ENCODE measurements around the gene MBD6. TPM values are rescaled to one million over a fixed set of nuclear protein-coding genes. Genes with fewer than 3 reads are reported as not detected.

Gene MBD6, protein sequence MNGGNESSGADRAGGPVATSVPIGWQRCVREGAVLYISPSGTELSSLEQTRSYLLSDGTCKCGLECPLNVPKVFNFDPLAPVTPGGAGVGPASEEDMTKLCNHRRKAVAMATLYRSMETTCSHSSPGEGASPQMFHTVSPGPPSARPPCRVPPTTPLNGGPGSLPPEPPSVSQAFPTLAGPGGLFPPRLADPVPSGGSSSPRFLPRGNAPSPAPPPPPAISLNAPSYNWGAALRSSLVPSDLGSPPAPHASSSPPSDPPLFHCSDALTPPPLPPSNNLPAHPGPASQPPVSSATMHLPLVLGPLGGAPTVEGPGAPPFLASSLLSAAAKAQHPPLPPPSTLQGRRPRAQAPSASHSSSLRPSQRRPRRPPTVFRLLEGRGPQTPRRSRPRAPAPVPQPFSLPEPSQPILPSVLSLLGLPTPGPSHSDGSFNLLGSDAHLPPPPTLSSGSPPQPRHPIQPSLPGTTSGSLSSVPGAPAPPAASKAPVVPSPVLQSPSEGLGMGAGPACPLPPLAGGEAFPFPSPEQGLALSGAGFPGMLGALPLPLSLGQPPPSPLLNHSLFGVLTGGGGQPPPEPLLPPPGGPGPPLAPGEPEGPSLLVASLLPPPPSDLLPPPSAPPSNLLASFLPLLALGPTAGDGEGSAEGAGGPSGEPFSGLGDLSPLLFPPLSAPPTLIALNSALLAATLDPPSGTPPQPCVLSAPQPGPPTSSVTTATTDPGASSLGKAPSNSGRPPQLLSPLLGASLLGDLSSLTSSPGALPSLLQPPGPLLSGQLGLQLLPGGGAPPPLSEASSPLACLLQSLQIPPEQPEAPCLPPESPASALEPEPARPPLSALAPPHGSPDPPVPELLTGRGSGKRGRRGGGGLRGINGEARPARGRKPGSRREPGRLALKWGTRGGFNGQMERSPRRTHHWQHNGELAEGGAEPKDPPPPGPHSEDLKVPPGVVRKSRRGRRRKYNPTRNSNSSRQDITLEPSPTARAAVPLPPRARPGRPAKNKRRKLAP
- total RNA-seq (2021; fragmentation: NEBNext Ultra II Directional; extraction: Animal tissue kit (Norgen Biotek cat#: 25700)) (32.3 and 32.7 TPM in 2 replicates), polyA plus RNA-seq (2011; rRNA removed) (3.9 and 6.9 TPM in 2 replicates), polyA minus RNA-seq (2011; rRNA and poly(A)+ RNA removed) (7.2 and 9.6 TPM in 2 replicates)
- 3.0 TPM for polyA plus RNA-seq (2011; cell fraction: cytosol; rRNA removed)
- polyA plus RNA-seq (2011; cell fraction: nucleus; rRNA removed), result 38.7 TPM
- 24.6 to 39.6 TPM (median 28.7 TPM) in 4 replicates for polyA plus RNA-seq (2012, experiment 1 of 2)
- 13.7 TPM for polyA plus RNA-seq (2012, experiment 2 of 2)
- 15.7 TPM for polyA plus RNA-seq (2013, experiment 1 of 2)
- polyA plus RNA-seq (2013, experiment 2 of 2), result 14.7 TPM
- 3.5 TPM for polyA minus RNA-seq (2011; cell fraction: cytosol; rRNA and poly(A)+ RNA removed)
- polyA minus RNA-seq (2011; cell fraction: nucleus; rRNA and poly(A)+ RNA removed), result 20.6 TPM
- long read RNA-seq, experiment 1, partial matches to known transcripts, result 14 of 14 reads
- long read RNA-seq, experiment 1, other reads (novel, unspliced or antisense), result 0 of 14 reads
- long read RNA-seq, experiment 2, partial matches to known transcripts, result 0 of 1 reads
- long read RNA-seq, experiment 2, other reads (novel, unspliced or antisense), result 1 of 1 reads

- peaks cover 19% of the 10 kb centered on the region for H3K23me2 ChIP-seq (ENCODE audit: low read depth, low read length)
- H3K4me3 ChIP-seq (ENCODE audit: extremely low read depth in 1 of 4, insufficient read depth in 2 of 4, low read depth in 3 of 4, low read length in 4 of 4), result peak within 1 kb of the TSS; percentile 58 to 95 (median 83)
- no peak within 1 kb of the TSS for H3K14ac ChIP-seq (ENCODE audit: insufficient read length)
- peak within 1 kb of the TSS in 3 of 4 experiments; percentile 1 to 55 (median 48); a peak in 6 of 7 replicates for H3K9ac ChIP-seq (replicated peaks in 1 of 4; ENCODE audit: extremely low read depth in 1 of 4, low read depth in 3 of 4, low read length in 3 of 4)
- no peaks in the 10 kb centered on the region; the same call in 1 of the 2 replicates for H3K79me1 ChIP-seq (ENCODE audit: low read depth, low read length)
- H4K5ac ChIP-seq (ENCODE audit: insufficient read length, low read depth, low read length), result peak within 1 kb of the TSS; percentile 87
- H3K27me3 ChIP-seq (replicated peaks in 1 of 4; ENCODE audit: control insufficient read depth in 3 of 4, extremely low read depth in 1 of 4, insufficient read depth in 3 of 4, low read length in 3 of 4), result no peaks in the 10 kb centered on the region
- peak within 1 kb of the TSS; percentile 84 for H3K4ac ChIP-seq (replicated peaks; ENCODE audit: insufficient read length, low read depth, low read length)
- H2BK120ac ChIP-seq (replicated peaks; ENCODE audit: low read depth, low read length), result peak within 1 kb of the TSS; percentile 15
- WGBS, 2 experiments (ENCODE audit: extremely low coverage in 1 of 2, insufficient coverage in 1 of 2, insufficient read length in 1 of 2, insufficient replicate concordance in 2 of 2, low coverage in 1 of 2, low lambda C conversion rate in 2 of 2, missing lambda C conversion rate in 1 of 2), result 4% methylated on average over 28 of the region's 57 CpGs; no CpG with 5 or more reads in 1 of the 2 experiments
- peak within 1 kb of the TSS; percentile 25; the same call in 1 of the 2 replicates for H3K27ac ChIP-seq (ENCODE audit: low read depth, low read length)
- peaks cover 0 to 28% of the 10 kb centered on the region in 2 experiments; a peak in 2 of 4 replicates for H3K79me2 ChIP-seq (ENCODE audit: control insufficient read depth in 1 of 2, insufficient read depth in 2 of 2, low read length in 2 of 2)
- H4K91ac ChIP-seq (replicated peaks; ENCODE audit: insufficient read length, low read length), result no peak within 1 kb of the TSS
- CTCF ChIA-PET (ENCODE audit: partially characterized antibody), result interaction anchor here (1.0 kb wide), 1 partner anchor 10 kb away, joined by 3 read pairs; no protein-coding TSS in a partner anchor
- H2BK12ac ChIP-seq (ENCODE audit: low read depth, low read length), result peak within 1 kb of the TSS; percentile 7; the same call in 1 of the 2 replicates
- H3K4me2 ChIP-seq (ENCODE audit: insufficient read depth in 1 of 2, low read depth in 2 of 2, low read length in 2 of 2), result peak within 1 kb of the TSS; percentile 81 to 91
- peaks cover 8 to 24% (median 14%) of the 10 kb centered on the region in 4 experiments for H3K4me1 ChIP-seq (replicated peaks in 1 of 4; ENCODE audit: control insufficient read depth in 3 of 4, insufficient read depth in 4 of 4, low read length in 3 of 4)
- peaks cover 6 to 30% (median 7%) of the 10 kb centered on the region in 4 experiments for H3K36me3 ChIP-seq (ENCODE audit: control insufficient read depth in 2 of 4, insufficient read depth in 4 of 4, low read length in 3 of 4)
- H2AK5ac ChIP-seq (ENCODE audit: low read depth, low read length), result 0 out of 2 replicates have a peak within 1 kb of the TSS, but pooled peaks have one; percentile 2
- no peak for FAIRE-seq
- H2BK20ac ChIP-seq (ENCODE audit: low read length), result no peak within 1 kb of the TSS
- peaks cover 7 to 19% of the 10 kb centered on the region in 2 experiments for H4K20me1 ChIP-seq (replicated peaks in 1 of 2; ENCODE audit: control insufficient read depth in 1 of 2, insufficient read depth in 2 of 2, low read length in 2 of 2)
- H2AFZ ChIP-seq (ENCODE audit: low read length), result no peak within 1 kb of the TSS
- H4K8ac ChIP-seq (ENCODE audit: extremely low read depth, insufficient read depth, low read length), result peak within 1 kb of the TSS; percentile 7; the same call in 1 of the 2 replicates
- H3K56ac ChIP-seq (replicated peaks; ENCODE audit: insufficient read length, low read depth, low read length), result peak within 1 kb of the TSS; percentile 42
- H2BK15ac ChIP-seq (ENCODE audit: low read length), result no peak within 1 kb of the TSS
- DNase-seq (ENCODE audit: low read depth in 1 of 2, low spot score in 2 of 2), result peak in 1 of 2 experiments; percentile 89
- H2BK5ac ChIP-seq (ENCODE audit: low read depth, low read length), result peak within 1 kb of the TSS; percentile 61
- no peaks in the 10 kb centered on the region for H3K9me3 ChIP-seq (ENCODE audit: insufficient read depth in 2 of 2, low read depth in 1 of 2, low read length in 1 of 2)
- H3K18ac ChIP-seq (ENCODE audit: extremely low read depth, low read length), result peak within 1 kb of the TSS; percentile 83
- POLR2A ChIA-PET (ENCODE audit: partially characterized antibody), result interaction anchor here (1.6 to 3.0 kb wide), 4 partner anchors 8 to 67 kb away, joined by 6 to 25 read pairs (median 17); partner anchors contain the start of gene INHBE
- H3K23ac ChIP-seq (ENCODE audit: insufficient read length), result no peak within 1 kb of the TSS
- no peak for TF ChIP-seq HDAC6 (IDR thresholded peaks at IDR 0.05; ENCODE audit: low read depth, low read length)
- no peak for TF ChIP-seq EZH2 (IDR thresholded peaks at IDR 0.05; ENCODE audit: low read depth, low read length, severe bottlenecking)
Measured at GRCh38 chr12:57522011-57522886, at the start of gene MBD6. Gene MBD6 (plus strand): TSS chr12:57522824. CDS start chr12:57524304, 1,480 bp downstream.

Data from H1 (cell line).